Measurements from ENCODE around the gene HLCS.

Gene HLCS

GRCh38 chr21:36796070-36796469 is 170.4 kb downstream of the HLCS start:
- Histone ChIP-seq H3K27ac (no peak overlapping the region), H3K9me3 (no peaks in the 10 kb centered on the region), H3K36me3 (no peaks in the 10 kb centered on the region), H3K27me3 (no peaks in the 10 kb centered on the region), H3K4me3 (ENCODE audit: low read depth in 1 of 2, low read length in 1 of 2) (no peak overlapping the region), H3K4me1 (ENCODE audit: control insufficient read depth in 1 of 2, insufficient read depth in 1 of 2, low read depth in 1 of 2, low read length in 1 of 2) (no peaks in the 10 kb centered on the region)
- TF ChIP-seq CTCF (IDR thresholded peaks at IDR 0.05), result no peak

- Histone ChIP-seq H3K9me3 (no peaks in the 10 kb centered on the region), H3K4me1 (ENCODE audit: control insufficient read depth in 1 of 2, insufficient read depth in 1 of 2, low read depth in 1 of 2, low read length in 1 of 2) (no peaks in the 10 kb centered on the region), H3K36me3 (no peaks in the 10 kb centered on the region), H3K4me3 (ENCODE audit: low read depth in 1 of 2, low read length in 1 of 2) (no peak overlapping the region), H3K27me3 (no peaks in the 10 kb centered on the region), H3K27ac (no peak overlapping the region)
- no peak for TF ChIP-seq CTCF (IDR thresholded peaks at IDR 0.05)
Observed at GRCh38 chr21:36792505-36792967, 173.9 kb downstream of the HLCS start.

- H3K27me3 ChIP-seq, result no peaks in the 10 kb centered on the region
- no peaks in the 10 kb centered on the region for H3K4me1 ChIP-seq (ENCODE audit: control insufficient read depth in 1 of 2, insufficient read depth in 1 of 2, low read depth in 1 of 2, low read length in 1 of 2)
- H3K36me3 ChIP-seq, result no peaks in the 10 kb centered on the region
- H3K9me3 ChIP-seq, result no peaks in the 10 kb centered on the region
- TF ChIP-seq CTCF (IDR thresholded peaks at IDR 0.05), result no peak
- no peak overlapping the region for H3K4me3 ChIP-seq (ENCODE audit: low read depth in 1 of 2, low read length in 1 of 2)
- no peak overlapping the region for H3K27ac ChIP-seq
Observed at GRCh38 chr21:36791695-36792470, 174.6 kb downstream of the HLCS start.

- Histone ChIP-seq H3K9me3 (no peaks in the 10 kb centered on the region), H3K4me3 (ENCODE audit: low read depth in 1 of 2, low read length in 1 of 2) (no peak overlapping the region), H3K27me3 (no peaks in the 10 kb centered on the region), H3K36me3 (no peaks in the 10 kb centered on the region), H3K27ac (no peak overlapping the region), H3K4me1 (ENCODE audit: control insufficient read depth in 1 of 2, insufficient read depth in 1 of 2, low read depth in 1 of 2, low read length in 1 of 2) (no peaks in the 10 kb centered on the region)
- TF ChIP-seq CTCF (IDR thresholded peaks at IDR 0.05), result no peak
Observed at GRCh38 chr21:36791180-36791579, 175.3 kb downstream of the HLCS start.

GRCh38 chr21:36790616-36791015 is 175.9 kb downstream of the HLCS start:
- Histone ChIP-seq H3K4me1 (ENCODE audit: control insufficient read depth in 1 of 2, insufficient read depth in 1 of 2, low read depth in 1 of 2, low read length in 1 of 2) (no peaks in the 10 kb centered on the region), H3K4me3 (ENCODE audit: low read depth in 1 of 2, low read length in 1 of 2) (no peak overlapping the region), H3K36me3 (no peaks in the 10 kb centered on the region), H3K27ac (no peak overlapping the region), H3K27me3 (no peaks in the 10 kb centered on the region), H3K9me3 (no peaks in the 10 kb centered on the region)
- no peak for TF ChIP-seq CTCF (IDR thresholded peaks at IDR 0.05)
